Neural progenitor cell (in vitro differentiated cells): ENCODE data around the gene MTHFD2L. TPM values are rescaled to one million over a fixed set of nuclear protein-coding genes. Genes with fewer than 3 reads are reported as not detected.

Source experiments
- DNase-seq: peaks from one replicate; pipeline ENCODE4 v3.0.0-alpha.2; 2016; ENCODE audit warnings: low spot score
- H2AFZ ChIP-seq: fragments of 200-600 bp; sonication (generic); replicated peaks from 2 replicates; pipeline ENCODE4 v1.6.1; 2016; ENCODE audit warnings: antibody characterized with exemption
- H3F3A ChIP-seq: fragments of 200-600 bp; sonication (generic); 2 replicates; pipeline ENCODE4 v1.6.1; 2016; ENCODE audit warnings: antibody characterized with exemption, low read depth
- H3K27ac ChIP-seq: fragments of 200-600 bp; sonication (generic); 2 replicates; pipeline ENCODE4 v1.5.1; 2016; ENCODE audit warnings: mild to moderate bottlenecking
- H3K27me3 ChIP-seq: fragments of 200-600 bp; sonication (generic); 2 replicates; pipeline ENCODE4 v1.6.1; 2016; ENCODE audit warnings: mild to moderate bottlenecking, moderate library complexity
- H3K36me3 ChIP-seq: fragments of 200-600 bp; sonication (generic); 2 replicates; pipeline ENCODE4 v1.5.1; 2016
- H3K4me1 ChIP-seq: fragments of 200-600 bp; sonication (generic); 2 replicates; pipeline ENCODE4 v1.6.1; 2016; ENCODE audit warnings: mixed run types
- H3K4me2 ChIP-seq: fragments of 200-600 bp; sonication (generic); 2 replicates; pipeline ENCODE4 v1.6.1; 2016
- H3K4me3 ChIP-seq: fragments of 200-600 bp; sonication (generic); 2 replicates; pipeline ENCODE4 v1.5.1; 2016
- H3K79me2 ChIP-seq: fragments of 200-600 bp; sonication (generic); 2 replicates; pipeline ENCODE4 v1.6.1; 2016; ENCODE audit warnings: low read depth
- H3K9ac ChIP-seq: fragments of 200-600 bp; sonication (generic); 2 replicates; pipeline ENCODE4 v1.6.1; 2016
- H3K9me3 ChIP-seq: fragments of 200-600 bp; sonication (generic); 2 replicates; pipeline ENCODE4 v1.5.1; 2016; ENCODE audit warnings: low read depth
- H4K20me1 ChIP-seq: fragments of 200-600 bp; sonication (generic); 2 replicates; pipeline ENCODE4 v1.6.1; 2016; ENCODE audit warnings: low read depth
- H3K27ac Mint-ChIP-seq: 3 replicates; pipeline ENCODE4 v1.8.0; 2021; ENCODE audit warnings: mixed read lengths
- H3K27me3 Mint-ChIP-seq: 2 replicates; pipeline ENCODE4 v1.8.0; 2022; ENCODE audit warnings: low read depth, mild to moderate bottlenecking, inconsistent platforms, moderate library complexity, mixed read lengths; ENCODE audit not compliant: insufficient read depth
- H3K36me3 Mint-ChIP-seq: 3 replicates; pipeline ENCODE4 v1.8.0; 2021; ENCODE audit warnings: mixed read lengths
- H3K4me1 Mint-ChIP-seq: 3 replicates; pipeline ENCODE4 v1.8.0; 2021; ENCODE audit warnings: mixed read lengths
- H3K4me3 Mint-ChIP-seq: 3 replicates; pipeline ENCODE4 v1.8.0; 2021; ENCODE audit warnings: mild to moderate bottlenecking, moderate library complexity, mixed read lengths
- H3K9me3 Mint-ChIP-seq: 3 replicates; pipeline ENCODE4 v1.8.0; 2020; ENCODE audit warnings: mixed read lengths
- EZH2 ChIP-seq: fragments of 200-600 bp; sonication (generic); IDR thresholded peaks from 2 replicates; pipeline ENCODE4 v1.6.1; 2017; ENCODE audit warnings: antibody characterized with exemption, mild to moderate bottlenecking, moderate library complexity
- EZH2phosphoT487 ChIP-seq: fragments of 200-600 bp; sonication (generic); IDR thresholded peaks from 2 replicates; pipeline ENCODE4 v1.6.1; 2017; ENCODE audit warnings: antibody characterized with exemption
- total RNA-seq: library from RNA; depleted of rRNA; stranded (reverse); fragments of >200 nt; gene quantifications from 2 replicates; pipeline ENCODE4 v1.2.3, GENCODE V29; 2015; ENCODE audit warnings: low replicate concordance
- TF ChIP-seq, protein P1 (sequence below): fragments of 200-600 bp; sonication (generic); IDR thresholded peaks from 2 replicates; pipeline ENCODE4 v1.5.1; 2017; ENCODE audit warnings: antibody characterized with exemption, mild to moderate bottlenecking

Gene MTHFD2L
- total RNA-seq, 1 donor from 2014 or later, result 22.1 TPM

DNA sequence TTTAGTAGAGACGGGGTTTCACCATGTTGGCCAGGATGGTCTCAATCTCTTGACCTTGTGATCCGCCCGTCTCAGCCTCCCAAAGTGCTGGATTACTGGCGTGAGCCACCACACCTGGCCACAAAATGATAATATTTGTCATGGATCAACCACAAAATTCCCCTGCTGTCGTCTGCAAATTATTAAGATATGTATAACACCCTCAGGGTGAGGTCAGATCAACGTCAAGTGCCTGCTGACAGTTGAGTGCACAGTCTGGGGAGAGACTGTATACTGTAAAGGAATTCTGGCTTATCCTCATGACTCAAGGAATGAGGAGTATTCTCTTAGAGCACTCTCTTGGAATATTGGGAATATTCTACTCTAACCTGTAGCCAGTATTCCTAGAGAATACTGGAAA, 161.6 kb downstream of the MTHFD2L start:
- no peaks in the 10 kb centered on the region for H3K79me2 ChIP-seq
- no peak overlapping the region for H3K9ac ChIP-seq
- no peaks in the 10 kb centered on the region for H3K9me3 ChIP-seq
- peaks cover 10% of the 10 kb centered on the region for H3K4me1 ChIP-seq
- no peak for DNase-seq
- H3K4me2 ChIP-seq, result no peak overlapping the region
- TF ChIP-seq EZH2 (no peak), EZH2phosphoT487 (no peak)
- TF ChIP-seq, protein P1, sequence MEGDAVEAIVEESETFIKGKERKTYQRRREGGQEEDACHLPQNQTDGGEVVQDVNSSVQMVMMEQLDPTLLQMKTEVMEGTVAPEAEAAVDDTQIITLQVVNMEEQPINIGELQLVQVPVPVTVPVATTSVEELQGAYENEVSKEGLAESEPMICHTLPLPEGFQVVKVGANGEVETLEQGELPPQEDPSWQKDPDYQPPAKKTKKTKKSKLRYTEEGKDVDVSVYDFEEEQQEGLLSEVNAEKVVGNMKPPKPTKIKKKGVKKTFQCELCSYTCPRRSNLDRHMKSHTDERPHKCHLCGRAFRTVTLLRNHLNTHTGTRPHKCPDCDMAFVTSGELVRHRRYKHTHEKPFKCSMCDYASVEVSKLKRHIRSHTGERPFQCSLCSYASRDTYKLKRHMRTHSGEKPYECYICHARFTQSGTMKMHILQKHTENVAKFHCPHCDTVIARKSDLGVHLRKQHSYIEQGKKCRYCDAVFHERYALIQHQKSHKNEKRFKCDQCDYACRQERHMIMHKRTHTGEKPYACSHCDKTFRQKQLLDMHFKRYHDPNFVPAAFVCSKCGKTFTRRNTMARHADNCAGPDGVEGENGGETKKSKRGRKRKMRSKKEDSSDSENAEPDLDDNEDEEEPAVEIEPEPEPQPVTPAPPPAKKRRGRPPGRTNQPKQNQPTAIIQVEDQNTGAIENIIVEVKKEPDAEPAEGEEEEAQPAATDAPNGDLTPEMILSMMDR, result no peak
- H3F3A ChIP-seq, result no peaks in the 10 kb centered on the region
- no peak overlapping the region for H3K27ac ChIP-seq
- Mint-ChIP-seq H3K4me3 (no peak overlapping the region), H3K36me3 (no peaks in the 10 kb centered on the region), H3K9me3 (no peaks in the 10 kb centered on the region), H3K27me3 (no peaks in the 10 kb centered on the region), H3K4me1 (peaks cover 23% of the 10 kb centered on the region), H3K27ac (no peak overlapping the region)
- no peak overlapping the region for H3K4me3 ChIP-seq
- no peak overlapping the region for H2AFZ ChIP-seq
- no peaks in the 10 kb centered on the region for H3K27me3 ChIP-seq
- H3K36me3 ChIP-seq, result no peaks in the 10 kb centered on the region
- H4K20me1 ChIP-seq, result no peaks in the 10 kb centered on the region

DNA sequence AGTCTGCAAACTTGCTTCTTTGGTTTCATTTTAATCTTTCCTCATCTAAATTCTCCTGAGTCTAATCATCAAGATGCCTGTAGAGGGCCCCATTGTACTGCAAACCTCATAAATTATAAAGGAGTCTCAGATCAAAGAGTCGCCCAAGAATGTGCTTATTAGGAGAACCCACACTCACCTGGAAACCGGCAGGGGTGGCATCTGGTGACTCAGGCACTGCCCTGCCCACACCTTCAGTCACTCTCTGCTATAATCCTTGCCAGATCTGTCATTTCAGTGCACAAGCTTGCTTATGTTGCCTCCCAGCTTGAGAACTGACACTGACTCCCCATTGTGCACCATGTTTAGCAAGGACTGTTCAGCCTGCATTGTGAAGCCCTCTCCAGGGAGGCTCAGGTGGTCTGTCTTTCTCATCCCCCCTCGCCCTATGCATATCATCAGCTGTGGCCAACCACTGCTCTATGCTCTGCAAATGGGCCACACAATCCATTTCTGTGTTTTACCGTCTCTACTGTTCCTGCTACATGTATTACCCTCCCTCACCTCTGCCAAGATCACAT, 162.7 kb downstream of the MTHFD2L start:
- H3K27ac Mint-ChIP-seq, result no peak overlapping the region
- Histone ChIP-seq H4K20me1 (no peaks in the 10 kb centered on the region), H3K27me3 (no peaks in the 10 kb centered on the region), H3K4me3 (no peak overlapping the region), H2AFZ (no peak overlapping the region), H3K4me1 (peaks cover 10% of the 10 kb centered on the region), H3F3A (no peaks in the 10 kb centered on the region), H3K27ac (no peak overlapping the region), H3K36me3 (no peaks in the 10 kb centered on the region), H3K9me3 (no peaks in the 10 kb centered on the region), H3K9ac (no peak overlapping the region), H3K4me2 (peak overlapping the region; percentile 40), H3K79me2 (no peaks in the 10 kb centered on the region)
- no peaks in the 10 kb centered on the region for H3K36me3 Mint-ChIP-seq
- TF ChIP-seq, protein P1, result peak; percentile 58
- no peak for TF ChIP-seq EZH2
- TF ChIP-seq EZH2phosphoT487, result no peak
- H3K27me3 Mint-ChIP-seq, result no peaks in the 10 kb centered on the region
- no peaks in the 10 kb centered on the region for H3K9me3 Mint-ChIP-seq
- no peak overlapping the region for H3K4me3 Mint-ChIP-seq
- peak; percentile 63 for DNase-seq
- peaks cover 23% of the 10 kb centered on the region for H3K4me1 Mint-ChIP-seq

DNA sequence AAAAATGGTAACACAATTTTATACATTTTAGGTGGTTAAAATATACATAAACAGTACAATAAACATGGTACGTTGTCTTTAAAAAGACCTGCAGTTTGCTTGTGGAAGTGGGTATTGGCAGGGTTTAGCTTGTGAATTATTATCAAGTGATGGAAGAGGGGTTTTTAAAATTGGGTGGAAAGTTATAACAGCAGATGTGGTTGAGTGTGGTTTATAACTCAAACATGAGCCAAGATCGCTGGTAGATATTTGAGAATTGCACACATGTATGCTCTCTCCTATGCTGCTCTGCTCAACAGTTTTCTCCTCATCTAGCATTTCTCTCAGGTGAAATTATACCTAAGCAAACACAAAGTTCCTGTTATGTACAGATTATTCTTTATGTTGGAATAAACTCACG, 164.4 kb downstream of the MTHFD2L start:
- Mint-ChIP-seq H3K4me1 (peaks cover 23% of the 10 kb centered on the region), H3K9me3 (no peaks in the 10 kb centered on the region), H3K36me3 (no peaks in the 10 kb centered on the region), H3K27me3 (no peaks in the 10 kb centered on the region), H3K27ac (no peak overlapping the region), H3K4me3 (no peak overlapping the region)
- no peaks in the 10 kb centered on the region for H3K79me2 ChIP-seq
- no peak overlapping the region for H3K9ac ChIP-seq
- H3K4me3 ChIP-seq, result no peak overlapping the region
- DNase-seq, result no peak
- H3K27ac ChIP-seq, result no peak overlapping the region
- H2AFZ ChIP-seq, result no peak overlapping the region
- H3F3A ChIP-seq, result no peaks in the 10 kb centered on the region
- H4K20me1 ChIP-seq, result no peaks in the 10 kb centered on the region
- H3K4me1 ChIP-seq, result peaks cover 10% of the 10 kb centered on the region
- no peak for TF ChIP-seq EZH2phosphoT487
- no peak for TF ChIP-seq EZH2
- TF ChIP-seq, protein P1, result no peak
- no peak overlapping the region for H3K4me2 ChIP-seq
- H3K9me3 ChIP-seq, result no peaks in the 10 kb centered on the region
- H3K27me3 ChIP-seq, result no peaks in the 10 kb centered on the region
- H3K36me3 ChIP-seq, result no peaks in the 10 kb centered on the region
